Activated CD4-positive, alpha-beta T cell treated with anti-CD3 and anti-CD28 coated beads for 1 hour (primary cell): ENCODE results near the gene NUTF2.
"Not testable (repeated sequence)": the region's sequence is repeated elsewhere in the genome, so short reads cannot be mapped to it uniquely, and the experiment has no call there.

ENCODE experiments used
- DNase-seq: peaks from one replicate; pipeline ENCODE4 v3.0.0-alpha.2; 2020

Gene NUTF2

DNA sequence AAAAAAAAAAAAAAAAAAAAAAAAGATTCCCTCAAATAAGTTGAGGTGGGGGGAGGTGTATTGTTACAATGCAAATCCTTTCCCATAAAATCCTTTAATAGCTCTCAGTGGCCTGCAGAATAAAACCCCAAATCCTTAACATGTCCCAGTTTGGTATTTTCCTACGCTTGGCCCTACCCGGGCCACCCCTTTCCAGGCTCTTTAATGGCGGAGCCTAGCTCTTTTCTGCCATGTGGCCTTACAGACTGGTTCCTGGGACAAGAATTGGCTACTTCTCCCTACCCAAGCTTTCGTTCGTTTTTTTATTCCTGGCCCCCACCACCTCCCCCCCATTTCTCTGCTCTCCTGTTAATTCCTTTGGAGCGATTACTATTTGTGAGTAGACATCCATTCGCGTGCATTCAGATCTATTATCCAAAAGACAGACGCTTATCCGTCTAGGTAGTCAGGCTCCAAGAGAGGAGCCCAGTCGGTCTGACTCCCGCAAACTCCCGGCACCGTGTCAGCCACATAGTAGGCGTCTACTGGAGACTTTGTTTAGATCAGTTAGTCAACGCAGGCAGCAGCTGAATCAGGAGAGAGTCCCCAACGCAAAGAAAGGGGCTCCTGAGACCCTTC, 5.4 kb upstream of the NUTF2 start:
- DNase-seq = no peak

- peak; percentile 89 for DNase-seq
Measured at GRCh38 chr16:67841816-67842508, 4.8 kb upstream of the NUTF2 start, which contains the start of gene THAP11. TSS of gene THAP11 (plus strand) at chr16:67842320. CDS start at chr16:67842555, 235 bp downstream.

- DNase-seq = peak; percentile 42
Measured at GRCh38 chr16:67842509-67843342, 4.0 kb upstream of the NUTF2 start.

GRCh38 chr16:67843343-67843765, 3.4 kb upstream of the NUTF2 start:
- DNase-seq = peak; percentile 30

GRCh38 chr16:67844497-67844896, 2.2 kb upstream of the NUTF2 start:
- DNase-seq = no peak

- no peak for DNase-seq
Measured at GRCh38 chr16:67845291-67846062, 1.3 kb upstream of the NUTF2 start.

DNA sequence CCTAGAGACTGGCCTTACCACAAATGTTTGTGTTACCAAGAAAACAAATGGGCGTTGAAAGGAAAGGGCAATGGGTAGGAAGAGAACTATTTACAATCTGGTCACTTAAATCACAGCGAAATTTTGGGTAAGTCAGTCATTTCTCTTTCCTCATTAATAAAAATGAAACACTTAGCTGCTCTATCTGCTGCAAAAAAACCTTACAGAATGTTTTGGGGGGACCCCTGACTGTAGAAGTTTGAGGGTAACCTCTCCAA, 742 bp upstream of the NUTF2 start:
- no peak for DNase-seq

DNA sequence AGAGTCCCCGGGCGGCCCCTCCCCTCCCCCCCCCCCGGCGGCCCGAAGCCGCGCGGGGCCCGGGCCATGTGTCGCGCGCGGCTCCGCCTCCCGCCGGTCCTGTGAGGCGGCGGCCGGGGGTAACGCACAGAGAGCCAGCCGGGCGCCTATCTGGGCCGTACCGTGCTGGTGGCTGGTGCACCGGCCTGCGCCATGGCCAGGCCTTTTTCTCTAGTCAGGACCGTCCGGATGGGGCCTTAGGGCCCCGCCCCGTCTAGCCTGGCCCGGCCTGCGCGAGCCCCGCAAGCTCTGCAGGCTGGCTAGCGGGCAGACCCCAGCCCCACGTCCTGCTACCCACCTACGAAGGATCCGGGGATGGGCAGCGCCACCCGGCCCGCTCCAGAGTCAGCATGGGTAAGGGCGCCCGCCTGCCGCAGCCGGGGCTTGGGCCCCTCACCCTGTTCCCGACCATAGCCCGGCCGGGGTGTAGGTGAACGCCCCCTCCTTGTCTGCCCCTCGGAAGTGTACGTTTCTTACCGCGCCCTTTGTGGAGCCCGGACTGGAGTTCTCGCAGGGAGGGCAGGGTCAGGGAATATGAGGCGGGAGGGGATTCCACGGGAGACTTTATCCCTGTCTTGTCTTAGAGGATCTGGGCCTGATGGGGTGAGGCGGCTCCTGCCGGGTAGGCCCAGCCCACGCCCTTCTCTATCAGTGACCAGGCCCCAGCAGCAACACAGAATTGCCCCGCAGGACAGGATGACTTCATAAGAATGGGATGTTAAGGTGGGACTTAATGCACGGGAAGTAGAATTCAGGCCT, 530 bp downstream of the NUTF2 start, which contains the start of gene CENPT:
Gene CENPT (minus strand): TSS at position 630 of the 798 bp plus-strand sequence. CDS start 13,834 bp downstream, outside the sequence.
- peak; percentile 11 for DNase-seq

DNA sequence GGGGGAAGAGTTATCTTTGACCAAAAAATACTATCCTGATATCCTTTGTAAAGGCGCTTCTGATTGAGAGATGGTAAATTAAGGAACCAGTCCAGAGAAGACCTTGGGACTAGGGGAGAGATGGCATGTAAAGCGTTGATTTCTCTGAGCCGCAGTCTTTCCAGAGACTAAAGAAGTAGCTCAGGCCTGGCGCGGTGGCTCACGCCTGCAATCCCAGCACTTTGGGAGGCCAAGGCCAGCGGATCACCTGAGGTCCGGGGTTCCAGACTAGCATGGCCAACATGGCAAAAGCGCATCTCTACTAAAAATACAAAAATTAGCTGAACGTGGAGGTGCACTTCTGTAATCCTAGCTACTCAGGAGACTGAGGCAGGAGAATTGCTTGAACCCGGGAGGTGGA, 1.4 kb downstream of the NUTF2 start:
- DNase-seq = no peak

DNA sequence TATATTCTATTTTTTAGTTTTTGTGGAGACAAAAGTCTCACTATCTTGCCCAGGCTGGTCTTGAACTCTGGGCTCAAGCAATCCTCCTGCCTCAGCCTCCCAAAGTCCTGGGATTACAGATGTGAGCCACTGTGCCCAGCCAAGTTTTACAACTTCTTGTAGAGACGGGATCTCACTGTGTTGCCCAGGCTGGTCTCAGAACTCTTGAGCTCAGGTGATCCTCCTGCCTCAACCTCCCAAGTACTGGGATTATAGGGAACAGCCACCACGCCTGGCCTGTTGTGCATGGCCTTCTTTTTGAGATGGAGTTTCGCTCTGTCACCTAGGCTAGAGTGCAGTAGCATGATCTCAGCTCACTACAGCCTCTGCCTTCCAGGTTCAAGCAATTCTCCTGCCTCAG, 6.9 kb downstream of the NUTF2 start:
- DNase-seq = no peak

DNA sequence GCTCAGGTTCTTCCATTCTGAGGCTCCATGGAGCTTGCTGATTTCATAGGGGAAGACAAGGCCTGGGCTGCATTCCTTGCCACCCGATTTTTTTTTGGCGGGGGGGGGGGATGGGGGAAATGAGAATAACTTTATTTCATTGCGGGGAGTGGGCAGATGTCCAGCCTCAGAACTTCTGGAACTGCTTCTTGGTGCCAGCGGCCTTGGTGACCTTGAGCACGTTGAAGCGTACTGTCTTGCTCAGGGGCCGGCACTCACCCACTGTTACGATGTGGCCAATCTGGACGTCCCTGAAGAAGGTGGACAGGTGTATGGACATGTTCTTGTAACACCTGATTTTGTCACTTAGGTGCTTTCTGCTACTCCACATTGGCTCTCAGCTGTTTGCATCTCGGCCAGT, 9.1 kb downstream of the NUTF2 start:
- no peak for DNase-seq

DNA sequence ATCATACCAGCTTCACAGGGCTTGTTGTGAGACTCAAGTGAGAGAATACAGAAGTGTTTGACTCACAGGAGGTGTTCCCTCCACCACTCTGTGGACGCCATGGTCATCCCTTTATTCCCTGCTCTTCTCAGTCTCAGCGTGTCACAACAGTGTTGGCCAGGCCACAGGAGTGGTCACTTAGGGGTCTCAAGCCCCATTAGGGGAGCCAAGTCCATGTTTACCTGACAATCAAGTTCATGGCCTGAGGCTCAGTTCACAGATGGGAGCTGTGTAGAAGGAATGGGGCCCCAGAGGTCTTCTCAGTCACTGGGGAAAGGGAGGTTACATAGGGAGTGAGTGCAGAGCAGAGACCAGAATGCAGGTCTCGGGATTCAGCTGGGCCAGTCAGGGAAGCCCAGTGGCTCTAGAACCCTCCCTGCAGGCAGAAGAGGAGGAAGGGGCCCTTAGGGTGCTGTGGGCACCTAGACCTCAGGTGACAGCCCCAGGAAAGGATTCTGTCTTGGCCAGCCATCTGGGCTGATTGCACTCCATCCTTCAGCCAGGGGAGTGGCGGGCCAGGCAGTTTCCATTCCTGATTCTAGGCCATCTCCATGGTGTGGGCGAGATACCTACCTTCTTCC, 10.3 kb downstream of the NUTF2 start:
- no peak for DNase-seq

GRCh38 chr16:67857547-67858233, 11.0 kb downstream of the NUTF2 start:
- DNase-seq = no peak

- DNase-seq = no peak
Measured at GRCh38 chr16:67858500-67858899, 11.8 kb downstream of the NUTF2 start.

- DNase-seq = no peak
Measured at GRCh38 chr16:67860589-67861398, 14.1 kb downstream of the NUTF2 start.

DNA sequence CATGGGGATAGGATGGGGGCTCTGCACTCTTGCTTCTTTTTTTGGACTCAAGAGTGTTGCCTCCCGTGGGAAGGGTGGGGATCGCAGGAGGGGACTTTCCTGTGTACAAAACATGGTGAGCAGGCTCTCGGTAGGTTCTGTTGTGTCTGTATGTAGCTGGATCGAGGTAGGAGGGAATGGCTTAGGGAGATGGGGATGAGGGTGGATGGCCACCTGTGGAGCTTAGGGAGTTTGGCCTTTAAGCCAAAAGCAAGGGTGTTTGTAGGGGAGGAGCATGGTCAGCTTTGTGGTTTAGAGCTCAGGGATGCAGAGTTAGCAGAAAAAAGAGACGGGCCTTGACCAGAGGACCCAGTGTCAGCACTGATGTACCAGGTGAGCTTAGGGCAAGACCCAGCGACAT, 15.1 kb downstream of the NUTF2 start:
- no peak for DNase-seq

- DNase-seq = no peak
Measured at GRCh38 chr16:67862623-67863583, 16.2 kb downstream of the NUTF2 start.

- DNase-seq = not testable (repeated sequence)
Measured at GRCh38 chr16:67864044-67864443, 17.3 kb downstream of the NUTF2 start.

- no peak for DNase-seq
Measured at GRCh38 chr16:67864594-67864993, 17.9 kb downstream of the NUTF2 start.
